ENCODE data around the gene R3HCC1L.

R3HCC1L gene

DNA sequence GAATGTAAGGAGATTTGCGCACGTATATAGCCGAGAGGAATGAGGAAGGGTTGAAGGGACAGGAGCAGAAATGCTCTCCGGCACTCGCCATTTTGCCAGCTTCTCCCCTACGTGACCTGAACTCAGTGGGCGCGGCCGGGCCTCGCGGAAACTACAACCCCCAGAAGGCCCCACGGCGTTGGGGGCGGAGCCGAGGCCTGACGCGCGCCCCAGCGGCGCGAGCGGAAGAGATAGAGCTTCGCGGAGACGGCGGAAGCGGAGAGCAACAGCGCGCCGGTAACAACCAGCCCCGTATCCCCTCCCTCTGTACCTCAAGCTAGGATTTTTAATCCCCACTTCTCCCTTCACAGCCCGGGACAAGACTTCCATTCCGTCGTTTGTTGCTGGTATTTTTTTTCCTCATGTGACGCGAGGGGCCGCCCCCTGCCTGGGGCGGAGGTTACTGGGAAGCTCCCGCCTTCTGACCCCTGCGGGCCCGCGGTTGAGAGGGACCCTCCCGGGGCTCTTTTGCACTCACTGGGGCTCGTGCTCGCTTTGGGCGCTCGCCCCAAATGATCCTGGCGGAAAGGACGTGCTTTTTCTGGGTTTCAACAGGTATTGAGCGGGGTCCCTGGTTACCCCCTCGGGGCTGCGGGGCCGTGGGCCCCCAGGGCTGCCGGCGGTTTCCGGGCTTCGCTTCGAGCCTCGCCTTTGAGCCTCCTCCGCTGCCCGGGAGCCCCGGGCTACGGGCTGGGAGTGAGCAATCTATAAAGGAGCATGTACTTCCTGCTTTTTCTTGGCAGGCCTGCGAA, at the start of gene R3HCC1L:
Gene R3HCC1L (plus strand): TSS at position 227 of the 791 bp plus-strand sequence. CDS start 73,458 bp downstream, outside the sequence.
- DNase-seq (ENCODE audit: low read depth) = peak; percentile 81

DNA sequence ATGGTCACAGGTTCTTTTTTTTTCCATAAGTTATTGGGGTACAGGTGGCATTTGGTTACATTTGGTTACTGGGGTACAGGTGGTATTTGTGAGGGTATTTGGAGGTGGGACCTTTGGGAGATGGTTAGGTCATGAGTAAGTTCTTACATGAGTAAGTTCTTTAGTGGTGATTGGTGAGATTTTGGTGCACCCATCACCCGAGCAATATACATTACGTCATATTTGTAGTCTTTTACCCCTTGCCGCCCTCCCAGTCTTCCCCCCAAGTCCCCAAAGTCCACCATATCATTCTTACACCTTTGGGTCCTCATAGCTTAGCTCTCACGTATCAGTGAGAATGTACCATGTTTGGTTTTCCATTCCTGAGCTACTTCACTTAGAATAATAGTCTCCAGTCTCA, 49.2 kb upstream of the R3HCC1L start:
- no peak for DNase-seq (ENCODE audit: low read depth)

DNA sequence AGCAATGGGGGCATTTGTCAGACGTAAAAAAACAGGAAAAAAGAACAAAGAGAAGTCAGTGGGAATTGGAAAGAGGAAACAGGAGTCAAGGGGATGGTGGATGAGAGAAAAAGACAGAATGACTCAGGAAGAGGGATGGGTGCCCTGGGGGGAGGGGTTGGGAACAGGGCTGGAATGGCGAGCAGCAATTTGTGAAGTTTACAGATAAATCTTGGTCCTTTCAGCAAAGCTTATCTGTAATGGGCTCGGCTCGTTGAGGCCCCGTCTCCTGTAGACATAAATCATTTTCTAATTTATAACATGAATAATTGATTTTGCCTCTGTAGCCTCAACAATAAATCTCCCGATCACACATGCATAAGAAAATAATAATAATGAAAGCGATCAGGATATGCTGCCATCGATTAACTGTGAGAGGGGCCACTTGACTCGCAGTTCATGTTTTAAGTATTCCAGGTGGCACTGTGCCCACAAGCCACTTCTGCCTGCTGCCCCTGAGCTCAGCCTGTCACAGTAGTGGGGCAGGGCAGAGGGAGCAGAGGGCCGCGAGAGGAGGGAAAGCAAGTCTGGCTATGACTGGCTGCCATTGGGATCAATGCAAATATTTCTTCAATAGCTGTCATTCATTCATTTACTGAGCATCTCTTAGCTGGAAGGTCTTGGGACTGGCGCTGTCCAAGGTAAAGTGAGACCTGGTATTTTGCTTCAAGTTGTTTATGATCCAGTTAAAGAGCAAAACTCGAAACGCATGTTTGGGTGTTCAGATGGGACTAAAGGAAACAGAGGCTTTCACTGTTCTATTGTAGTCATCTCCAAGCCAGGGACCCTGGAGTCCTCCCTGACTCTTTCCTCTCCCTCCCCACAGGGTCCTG, 47.4 kb upstream of the R3HCC1L start:
- DNase-seq (ENCODE audit: low read depth) = no peak

DNA sequence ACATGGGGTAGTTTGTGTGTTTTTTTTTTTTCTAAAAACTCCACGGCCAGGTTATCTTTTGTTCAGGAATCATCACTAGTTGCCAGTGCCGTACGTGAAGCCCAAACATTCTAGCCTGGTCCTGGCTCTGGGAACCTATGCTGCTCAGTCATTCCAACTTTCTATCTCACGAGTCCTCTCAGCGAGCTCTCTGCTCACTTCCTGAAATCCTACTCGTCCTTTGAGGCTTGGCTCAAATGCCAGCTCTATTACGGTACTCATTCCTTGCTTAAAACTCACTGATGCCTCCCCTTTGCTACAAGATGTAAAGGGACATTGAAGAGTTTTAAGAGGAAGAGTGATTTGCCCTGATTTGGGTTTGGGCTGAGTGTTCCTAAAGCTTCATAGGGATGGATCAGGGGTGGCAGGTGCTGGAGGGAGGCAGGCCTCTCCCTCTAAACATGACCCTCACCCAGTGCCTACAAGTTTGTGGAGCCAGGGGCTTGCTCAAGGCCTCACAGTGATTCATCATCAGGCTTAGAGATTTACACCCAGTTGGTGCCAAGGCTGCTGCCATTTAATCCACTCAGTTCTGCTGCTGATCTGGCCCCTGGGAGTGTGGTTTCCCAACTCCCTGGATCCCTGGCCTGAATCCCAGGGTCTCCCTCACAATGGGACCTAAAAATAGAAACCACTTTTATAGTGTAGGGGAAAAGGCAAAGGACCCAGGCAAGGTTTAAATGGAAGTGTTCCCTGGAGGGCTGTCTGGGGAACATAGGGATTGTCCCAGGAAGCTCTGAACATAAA, 46.1 kb upstream of the R3HCC1L start:
- DNase-seq (ENCODE audit: low read depth) = peak; percentile 77

DNA sequence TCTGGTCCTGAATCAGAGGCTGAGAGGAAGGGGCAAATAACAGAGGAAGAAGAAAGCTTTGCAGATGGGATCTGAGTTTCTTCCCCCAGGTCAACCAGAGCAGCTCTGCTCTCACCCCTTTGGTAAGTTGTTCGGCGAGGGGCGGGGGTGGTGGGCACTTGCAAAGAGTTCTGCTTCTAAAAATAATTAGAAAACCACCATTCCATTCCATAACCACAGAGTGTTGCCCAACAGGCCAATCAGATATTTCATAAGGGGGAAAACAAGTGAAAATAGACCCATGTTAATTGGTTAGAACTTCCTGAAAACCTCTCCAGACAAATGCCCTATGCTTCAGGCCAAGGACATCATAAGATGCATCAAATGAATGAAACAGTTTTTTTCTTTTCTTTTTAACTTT, 43.6 kb upstream of the R3HCC1L start:
- DNase-seq (ENCODE audit: low read depth) = peak; percentile 2

DNA sequence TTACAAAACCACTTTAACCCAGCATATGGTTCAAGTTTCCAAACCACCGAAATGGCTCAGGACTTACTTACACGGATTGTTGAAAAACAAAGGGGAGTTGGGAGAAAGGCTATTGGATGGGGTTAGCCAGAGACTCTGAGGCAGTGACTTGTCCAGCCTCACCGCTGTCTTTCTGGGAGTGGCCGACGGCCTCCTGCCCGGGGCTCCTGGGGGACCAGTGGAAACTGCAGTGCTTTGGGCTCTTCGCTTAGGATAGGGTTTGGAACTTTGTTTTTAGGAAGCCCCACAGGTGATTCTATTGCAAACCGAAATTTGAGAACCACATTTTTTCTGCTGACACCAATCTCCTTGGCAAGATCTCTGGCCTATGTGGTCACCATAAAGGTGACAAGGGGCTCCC, 38.1 kb upstream of the R3HCC1L start:
- DNase-seq (ENCODE audit: low read depth) = no peak

DNA sequence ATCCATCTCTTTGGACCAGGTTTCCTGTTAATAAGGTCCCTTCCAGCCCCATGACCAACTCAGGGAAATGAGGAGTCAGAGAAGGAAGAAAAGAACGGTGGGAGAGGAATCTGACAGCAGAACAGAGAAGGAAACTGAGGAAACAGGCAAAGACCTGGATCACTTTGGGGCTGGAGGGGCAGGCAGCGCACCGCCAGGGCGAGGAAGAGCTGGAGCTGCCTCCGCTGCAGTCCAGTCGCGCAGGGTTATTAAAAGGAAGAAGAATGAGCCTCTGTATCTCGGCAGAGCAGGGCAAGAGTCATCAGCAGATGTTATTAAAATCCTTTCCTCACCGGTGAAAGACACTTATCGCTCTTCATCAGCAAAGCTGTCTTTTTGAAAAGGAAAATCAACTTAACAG, 37.7 kb upstream of the R3HCC1L start:
- no peak for DNase-seq (ENCODE audit: low read depth)

DNA sequence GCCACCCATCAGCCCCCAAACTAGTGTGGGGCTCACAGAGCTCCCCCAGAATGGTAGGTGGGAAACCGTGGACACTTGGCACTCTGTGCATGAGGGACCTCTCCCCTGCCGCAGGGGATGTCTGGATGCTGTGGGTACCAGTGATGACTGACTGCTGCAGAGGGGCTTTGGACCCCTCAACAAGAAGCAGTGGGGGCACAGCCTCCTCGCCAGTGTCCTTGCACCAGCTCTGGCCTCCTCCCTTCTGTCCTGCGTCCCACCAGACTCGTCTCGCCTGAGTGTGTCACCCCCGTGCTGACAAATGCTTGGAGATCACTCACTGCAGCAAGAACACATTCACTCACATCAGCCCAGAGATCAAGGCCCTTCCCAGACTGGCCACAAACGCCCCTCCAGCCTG, 37.3 kb upstream of the R3HCC1L start:
- DNase-seq (ENCODE audit: low read depth) = no peak

DNA sequence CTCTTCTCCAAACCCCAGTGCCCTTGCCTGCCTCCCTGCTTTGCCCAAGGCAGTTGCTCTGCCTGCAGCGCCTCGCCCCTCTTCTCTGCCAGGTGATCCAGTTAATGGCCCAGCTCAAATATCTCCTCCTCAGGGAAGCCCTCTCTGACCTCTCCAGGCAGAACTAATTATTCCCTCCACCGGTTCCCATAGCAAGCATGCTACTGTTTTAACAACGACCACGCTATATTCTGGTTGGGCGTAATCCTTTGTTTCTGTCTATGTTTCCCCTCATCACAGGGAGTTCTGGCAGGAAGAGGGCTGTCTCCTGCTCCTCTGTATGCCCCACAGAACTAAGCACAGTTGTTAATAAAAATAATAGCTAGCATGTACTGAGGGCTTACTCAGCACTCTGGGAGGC, 36.8 kb upstream of the R3HCC1L start:
- no peak for DNase-seq (ENCODE audit: low read depth)

DNA sequence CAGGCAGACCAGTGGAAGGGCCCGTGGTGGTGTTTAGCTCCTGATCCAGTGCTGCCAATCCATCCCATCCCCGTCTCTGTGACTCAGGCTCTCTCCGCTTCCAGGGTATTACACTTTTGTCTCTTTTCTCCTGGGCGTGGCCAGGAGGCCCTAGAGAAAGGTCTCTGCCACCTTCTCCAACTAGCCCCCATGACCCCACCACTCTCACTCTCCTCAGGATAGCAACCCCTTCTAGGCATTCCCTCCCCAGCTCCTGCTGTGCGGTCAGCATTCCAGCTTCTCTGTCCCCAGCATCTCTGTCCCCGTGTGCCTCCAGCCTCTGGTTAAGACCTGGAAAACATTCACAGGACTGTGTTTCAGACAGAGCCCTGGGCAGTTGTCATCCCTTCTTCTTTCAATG, 36.2 kb upstream of the R3HCC1L start:
- DNase-seq (ENCODE audit: low read depth) = no peak

DNA sequence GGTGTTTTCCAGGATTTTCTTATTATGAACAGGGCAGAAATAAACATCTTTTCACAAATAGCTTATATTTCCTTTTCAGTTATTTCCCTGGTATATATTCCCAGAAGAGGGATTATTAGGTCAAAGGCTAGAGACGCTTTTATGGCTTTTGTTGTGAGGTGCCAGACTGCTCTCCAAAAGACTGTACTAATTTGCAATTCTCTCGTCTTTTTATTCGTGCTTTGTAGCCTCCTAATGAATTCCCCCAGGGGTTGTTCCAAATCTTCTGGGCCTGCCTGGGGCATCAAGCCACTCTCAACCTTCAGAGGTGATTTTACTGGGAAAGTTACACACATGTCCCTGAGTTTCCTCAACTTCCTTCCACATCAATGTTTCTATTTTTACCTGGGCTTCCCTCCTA, 34.0 kb upstream of the R3HCC1L start:
- no peak for DNase-seq (ENCODE audit: low read depth)

DNA sequence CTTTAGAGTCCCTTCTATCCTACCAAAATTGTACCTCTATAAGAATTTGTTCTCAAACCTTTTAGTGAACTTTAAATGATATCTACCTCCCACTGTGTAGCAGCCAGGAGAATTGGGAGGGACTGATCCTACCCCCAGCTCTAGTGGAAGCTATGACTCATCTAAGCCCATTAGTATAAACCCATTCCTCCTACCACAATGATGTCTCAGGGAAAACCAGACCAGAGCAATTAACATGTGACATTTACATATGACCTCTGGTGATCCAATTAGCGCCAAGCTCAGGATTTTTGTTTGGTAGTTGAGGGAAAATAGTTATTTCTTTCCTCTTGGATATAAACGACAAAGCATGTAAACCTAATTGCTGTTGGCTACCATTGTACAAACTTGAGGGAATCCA, 33.1 kb upstream of the R3HCC1L start:
- DNase-seq (ENCODE audit: low read depth) = no peak

DNA sequence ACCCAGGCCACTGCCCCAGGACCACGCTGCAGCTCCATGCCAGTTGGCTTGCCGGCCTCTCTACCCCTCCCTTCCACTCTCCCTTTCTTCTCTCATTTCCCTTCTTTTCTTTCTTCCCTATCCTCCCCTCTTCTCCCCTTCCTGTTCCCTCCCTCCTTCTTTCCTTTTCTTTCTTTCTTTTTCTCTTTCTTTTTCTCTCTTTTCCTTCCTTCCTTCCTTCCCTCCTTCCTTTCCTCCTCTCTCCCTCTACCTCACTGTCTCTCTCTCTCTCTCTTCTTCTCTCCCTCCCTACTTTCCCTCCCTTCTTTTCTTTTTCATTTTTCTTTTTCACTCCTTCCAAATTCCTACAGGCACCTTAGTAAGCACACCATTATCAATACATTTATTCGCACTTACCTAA, 30.3 kb upstream of the R3HCC1L start:
- no peak for DNase-seq (ENCODE audit: low read depth)

DNA sequence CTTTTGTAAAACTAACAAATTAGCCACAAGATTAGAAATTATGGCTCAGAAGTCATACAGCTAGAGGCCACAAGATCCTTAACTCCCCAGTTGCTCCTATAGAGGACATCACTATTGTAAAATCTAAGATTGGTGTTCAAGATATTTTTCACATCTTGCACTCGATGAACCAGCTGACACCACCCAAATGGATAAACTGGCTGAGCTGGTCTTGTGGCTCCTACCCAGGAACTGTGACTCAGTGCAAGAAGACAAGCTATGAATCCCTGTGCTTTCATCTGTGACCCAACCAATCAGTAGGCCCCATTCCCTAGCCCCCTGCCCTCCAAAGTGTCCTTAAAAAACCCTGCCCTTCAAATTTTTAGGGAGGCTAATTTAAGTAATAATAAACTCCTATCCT, 27.9 kb upstream of the R3HCC1L start:
- DNase-seq (ENCODE audit: low read depth) = no peak

DNA sequence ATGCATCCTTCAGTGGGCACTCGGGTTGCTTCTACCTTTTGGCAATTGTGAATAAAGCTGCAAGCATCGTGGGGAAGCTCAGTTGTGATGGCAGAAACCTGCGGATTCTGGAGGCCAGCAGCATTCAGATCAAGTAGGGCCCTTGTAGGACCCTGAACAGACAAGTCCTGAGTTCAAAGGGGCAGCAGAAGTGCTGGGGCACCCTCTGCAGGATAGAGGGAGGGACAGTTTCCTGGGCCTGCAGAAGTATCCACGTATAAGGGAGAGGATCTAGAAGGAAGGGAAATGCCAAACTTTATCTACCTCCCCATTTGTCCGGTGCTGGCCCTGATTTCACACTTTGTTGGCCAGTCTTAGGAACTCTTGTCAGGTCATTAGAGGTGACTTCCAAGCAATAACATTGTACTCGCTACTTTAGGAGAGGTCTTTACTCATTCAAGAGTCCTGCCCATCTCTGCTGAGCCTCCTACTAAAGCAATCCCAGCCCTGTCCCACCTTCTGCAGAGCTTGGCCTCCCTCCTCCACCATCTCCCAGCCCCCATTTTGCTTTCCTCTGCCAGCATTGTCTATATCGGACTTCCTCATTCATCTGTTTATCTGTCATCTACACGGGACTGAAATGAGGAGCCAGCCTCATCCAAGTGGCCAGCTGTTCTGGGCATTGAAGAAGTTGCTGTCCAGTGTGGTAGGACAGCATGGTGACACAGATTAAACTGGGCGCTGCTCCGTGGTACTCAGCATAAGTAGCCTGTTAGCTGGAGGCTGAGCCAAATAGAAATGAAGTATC, 26.6 kb upstream of the R3HCC1L start:
- no peak for DNase-seq (ENCODE audit: low read depth)

DNA sequence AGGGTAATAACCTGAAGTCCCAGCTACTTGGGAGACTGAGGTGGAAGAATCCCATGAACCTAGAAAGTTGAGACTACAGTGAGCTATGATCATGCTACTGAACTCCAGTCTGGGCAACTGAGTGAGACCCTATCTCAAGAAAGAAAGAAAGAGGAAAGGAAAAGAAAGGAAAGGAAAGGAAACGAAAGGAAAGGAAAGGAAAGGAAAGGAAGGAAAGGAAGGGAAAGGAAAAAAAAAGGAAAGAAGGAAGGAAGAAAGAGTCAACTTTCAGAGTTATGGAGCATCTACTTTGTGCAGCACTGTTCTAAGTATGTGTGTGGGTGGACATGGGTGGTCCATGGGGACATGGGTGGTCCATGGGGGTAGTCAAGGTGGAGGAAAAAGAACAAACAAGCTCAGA, 24.1 kb upstream of the R3HCC1L start:
- DNase-seq (ENCODE audit: low read depth) = no peak

DNA sequence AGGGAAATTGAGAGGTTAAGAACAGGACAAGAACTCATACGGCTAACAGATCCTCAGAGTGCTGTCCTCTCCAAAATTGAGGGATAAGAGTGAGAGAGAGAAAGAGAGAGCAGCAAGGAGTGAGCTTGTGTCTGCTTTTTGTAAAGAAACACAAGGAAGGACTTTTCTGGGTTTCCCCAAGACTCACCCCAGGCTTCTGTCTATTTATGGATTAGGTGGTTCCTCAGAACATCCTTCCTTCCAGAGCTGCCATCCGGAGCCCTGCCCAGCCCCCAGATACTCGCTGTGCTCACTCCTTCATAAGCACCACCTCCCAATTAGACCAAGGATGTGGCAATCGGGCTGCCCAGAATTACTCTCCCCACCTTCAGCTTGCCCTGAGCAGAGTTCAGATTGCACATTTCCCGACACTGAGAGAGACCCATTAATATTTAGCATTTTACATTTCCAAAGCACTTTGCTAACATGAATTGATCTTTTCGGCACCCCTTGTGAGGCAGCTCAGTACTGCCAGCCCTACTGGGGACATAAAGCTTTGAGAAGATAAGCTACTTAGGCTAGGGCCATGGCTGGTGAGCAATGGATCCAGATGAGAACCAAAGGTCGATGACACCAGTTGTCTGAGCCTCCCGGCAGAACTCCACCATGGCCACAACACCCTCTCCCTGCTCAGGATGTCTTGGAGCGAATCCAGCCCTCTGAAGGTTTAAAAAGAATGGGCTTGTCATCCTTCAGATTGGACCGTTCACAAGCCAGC, 19.2 kb upstream of the R3HCC1L start:
- no peak for DNase-seq (ENCODE audit: low read depth)

DNA sequence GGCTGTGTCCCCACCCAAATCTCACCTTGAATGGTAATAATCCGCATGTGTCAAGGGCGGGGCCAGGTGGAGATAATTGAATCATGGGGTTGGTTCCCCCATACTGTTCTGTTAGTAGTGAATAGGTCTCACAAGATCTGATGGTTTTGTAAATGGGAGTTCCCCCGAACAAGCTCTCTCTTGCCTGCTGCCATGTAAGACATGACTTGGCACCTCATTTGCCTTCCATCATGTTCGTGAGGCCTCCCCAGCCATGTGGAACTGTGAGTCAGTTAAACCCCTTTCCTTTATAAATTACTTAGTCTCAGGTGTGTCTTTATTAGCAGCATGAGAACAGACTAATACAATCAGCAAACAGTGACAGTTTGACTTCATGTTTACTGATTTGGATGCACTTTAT, 14.6 kb upstream of the R3HCC1L start:
- DNase-seq (ENCODE audit: low read depth) = no peak

DNA sequence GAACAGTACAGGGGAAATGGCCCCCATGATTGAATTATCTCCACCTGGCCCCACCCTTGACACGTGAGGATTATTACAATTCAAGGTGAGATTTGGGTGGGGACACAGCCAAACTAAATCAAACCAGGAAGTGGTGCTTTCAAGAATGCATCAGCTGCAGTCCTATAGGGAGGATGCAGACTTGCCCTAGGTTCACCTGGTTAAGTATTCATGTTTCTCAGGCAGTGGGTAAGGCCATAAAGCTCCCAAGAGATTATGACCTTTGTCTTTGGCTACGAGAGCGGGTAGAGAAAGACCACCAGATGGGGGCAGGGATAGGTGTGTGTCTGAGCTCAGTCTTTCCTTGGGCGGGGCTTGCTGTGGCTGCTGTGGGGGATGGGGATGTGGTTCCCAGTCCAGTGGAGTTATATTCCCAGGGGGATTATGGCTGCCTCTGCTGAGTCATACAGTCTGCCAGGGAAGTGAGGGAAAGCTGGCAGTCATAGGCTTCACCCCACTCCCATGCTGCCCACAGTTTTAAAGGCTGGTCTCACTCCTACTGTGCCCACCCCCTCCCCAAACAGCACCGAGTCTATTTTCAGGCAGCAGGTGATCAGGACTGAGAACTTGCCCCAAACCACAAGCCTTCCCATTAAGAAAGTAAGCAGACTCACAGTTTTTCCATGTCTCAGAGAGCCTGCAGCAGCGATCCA, 8.4 kb upstream of the R3HCC1L start:
- no peak for DNase-seq (ENCODE audit: low read depth)

DNA sequence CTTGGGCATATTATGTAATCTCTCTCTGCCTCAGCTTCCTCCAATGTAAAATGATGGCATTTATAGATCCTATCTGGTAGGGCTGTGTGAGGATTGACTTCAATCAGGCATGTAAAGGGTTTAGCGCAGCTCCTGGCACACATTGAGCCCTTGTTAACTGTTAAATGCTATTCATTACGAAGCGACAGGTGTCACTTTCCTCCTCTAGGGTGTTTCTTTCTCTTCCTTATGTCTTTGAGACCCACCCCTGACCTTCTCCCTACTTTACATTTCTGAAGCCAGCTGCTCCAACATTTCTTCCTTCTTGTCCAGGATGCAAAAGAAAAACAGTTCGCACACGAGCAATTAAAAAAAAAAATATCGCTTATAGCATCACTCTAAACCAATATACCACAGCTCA, 5.7 kb upstream of the R3HCC1L start:
- no peak for DNase-seq (ENCODE audit: low read depth)

All from fibroblast of gingiva (primary cell).